ENCODE results near the gene CROCC2.

The CROCC2 gene

DNA sequence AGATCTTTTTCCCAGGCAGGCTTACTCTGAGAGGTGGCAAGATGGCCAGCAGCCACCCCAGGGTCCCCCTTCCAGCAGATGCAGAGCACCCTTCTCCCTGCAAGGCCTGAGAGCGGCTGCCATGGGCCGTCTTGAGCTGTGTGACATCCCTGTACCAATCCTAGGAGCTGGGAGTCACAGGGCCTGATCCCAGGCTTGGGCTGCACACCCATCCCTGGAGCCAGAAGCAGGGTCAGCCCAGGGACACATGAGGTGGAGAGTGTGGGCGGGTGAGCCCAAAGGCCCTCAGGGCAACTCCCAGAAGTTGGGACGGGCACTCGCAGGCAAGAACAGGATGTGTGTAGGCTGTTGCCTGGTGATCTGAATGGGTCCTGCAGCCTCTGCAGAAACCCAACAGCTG, 40.5 kb downstream of the CROCC2 start:
- peak; percentile 46 for DNase-seq

DNA sequence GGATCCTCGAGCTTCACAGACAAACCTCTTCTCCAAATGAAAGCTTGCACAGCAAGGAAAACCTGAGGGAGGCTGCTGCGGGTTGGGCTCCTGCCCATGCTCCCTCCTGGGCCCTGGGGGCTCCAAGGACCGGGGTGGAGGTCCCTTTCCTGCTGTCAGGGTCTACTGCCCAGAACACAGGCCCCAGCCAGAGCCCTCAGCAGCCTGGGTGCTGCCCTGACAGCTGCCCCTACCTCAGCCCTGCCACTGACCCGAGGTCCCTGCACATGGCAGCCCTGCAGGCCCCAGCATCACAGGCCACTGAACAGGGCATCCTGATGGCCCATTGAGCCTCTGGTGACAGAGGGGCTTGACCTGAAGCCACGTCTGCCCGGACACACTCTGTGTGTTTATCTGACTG, 41.0 kb downstream of the CROCC2 start:
- DNase-seq, result no peak

DNA sequence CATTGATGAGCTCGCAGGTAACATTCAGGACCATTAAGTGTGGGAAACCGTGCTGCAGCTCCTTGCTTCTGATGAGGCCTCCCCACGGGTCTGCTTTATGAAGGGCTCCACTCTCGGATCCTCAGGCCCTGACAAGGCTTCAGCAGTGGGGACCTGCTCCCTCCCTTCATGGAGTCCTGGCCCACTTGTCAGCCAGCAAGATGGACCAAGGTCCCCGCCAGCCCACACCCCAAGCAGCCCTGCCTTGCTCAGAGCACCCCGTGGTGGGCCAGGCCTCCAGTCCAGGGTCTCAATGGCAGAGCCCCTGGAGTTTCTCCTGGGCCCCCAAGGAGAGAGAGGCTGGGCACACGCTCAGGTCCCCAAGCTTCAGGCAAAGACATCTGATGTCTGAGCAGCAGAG, 41.5 kb downstream of the CROCC2 start:
- DNase-seq, result peak; percentile 54

DNA sequence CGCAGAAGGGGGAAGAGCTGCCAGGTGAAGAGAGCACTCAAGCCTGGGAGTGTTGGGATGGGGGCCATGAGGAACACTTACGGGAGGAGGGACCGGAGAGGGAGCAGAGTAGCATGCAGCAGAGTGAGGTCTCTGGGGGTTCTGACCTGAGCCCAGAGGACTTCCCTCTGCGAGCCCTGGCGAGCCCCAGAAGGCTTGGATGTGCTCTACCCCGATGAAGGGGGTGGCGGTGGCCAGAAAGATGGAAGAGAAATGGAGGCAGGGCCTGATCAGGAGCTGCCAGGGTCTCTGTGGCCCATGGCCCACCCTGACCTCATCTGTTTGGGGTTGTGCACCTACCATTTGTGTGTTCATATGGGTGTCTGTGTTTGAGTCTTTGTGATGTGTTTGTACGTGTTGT, 42.0 kb downstream of the CROCC2 start:
- DNase-seq, result peak; percentile 57

DNA sequence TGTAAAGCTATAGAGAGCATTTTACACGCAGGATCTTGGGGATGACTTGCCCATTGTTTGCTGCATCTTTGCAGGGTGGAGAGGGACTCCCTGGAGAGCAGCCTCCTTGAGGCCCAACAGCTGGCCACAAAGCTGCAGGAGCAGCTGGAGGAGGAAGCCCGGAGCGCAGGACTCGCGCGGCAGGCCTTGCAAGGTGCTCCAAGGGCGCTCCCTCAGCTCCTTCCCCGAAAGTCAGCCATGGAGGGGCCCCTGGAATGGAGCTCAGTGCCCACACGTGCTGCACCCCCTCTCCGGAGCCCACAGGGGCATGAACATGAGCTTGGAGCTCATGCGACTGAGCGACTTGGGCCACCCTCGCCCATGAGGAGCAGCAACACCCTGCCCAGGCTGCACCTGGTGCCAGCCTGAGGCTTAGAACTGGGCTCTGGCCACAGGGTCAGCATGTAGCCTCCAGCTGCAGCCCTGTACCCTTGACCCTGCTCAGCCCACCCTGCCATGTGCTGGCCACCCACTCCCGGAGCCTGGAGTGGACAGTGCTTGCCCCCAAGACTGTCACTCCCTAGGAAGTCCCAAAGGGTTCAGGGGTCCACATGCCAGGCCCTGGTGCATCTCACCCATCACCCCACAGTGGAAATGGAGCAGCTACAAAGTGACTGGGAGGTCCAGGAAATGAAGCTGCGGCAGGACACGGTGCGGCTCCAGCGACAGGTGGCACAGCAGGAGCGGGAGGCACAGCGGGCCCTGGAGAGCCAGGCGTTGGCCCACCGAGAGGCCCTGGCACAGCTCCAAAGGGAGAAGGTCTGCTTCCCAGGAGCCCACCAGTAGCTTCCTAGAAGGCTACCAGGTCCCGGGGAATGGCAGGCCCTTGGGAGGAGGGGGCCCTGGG, 43.0 kb downstream of the CROCC2 start:
- peak; percentile 49 for DNase-seq

DNA sequence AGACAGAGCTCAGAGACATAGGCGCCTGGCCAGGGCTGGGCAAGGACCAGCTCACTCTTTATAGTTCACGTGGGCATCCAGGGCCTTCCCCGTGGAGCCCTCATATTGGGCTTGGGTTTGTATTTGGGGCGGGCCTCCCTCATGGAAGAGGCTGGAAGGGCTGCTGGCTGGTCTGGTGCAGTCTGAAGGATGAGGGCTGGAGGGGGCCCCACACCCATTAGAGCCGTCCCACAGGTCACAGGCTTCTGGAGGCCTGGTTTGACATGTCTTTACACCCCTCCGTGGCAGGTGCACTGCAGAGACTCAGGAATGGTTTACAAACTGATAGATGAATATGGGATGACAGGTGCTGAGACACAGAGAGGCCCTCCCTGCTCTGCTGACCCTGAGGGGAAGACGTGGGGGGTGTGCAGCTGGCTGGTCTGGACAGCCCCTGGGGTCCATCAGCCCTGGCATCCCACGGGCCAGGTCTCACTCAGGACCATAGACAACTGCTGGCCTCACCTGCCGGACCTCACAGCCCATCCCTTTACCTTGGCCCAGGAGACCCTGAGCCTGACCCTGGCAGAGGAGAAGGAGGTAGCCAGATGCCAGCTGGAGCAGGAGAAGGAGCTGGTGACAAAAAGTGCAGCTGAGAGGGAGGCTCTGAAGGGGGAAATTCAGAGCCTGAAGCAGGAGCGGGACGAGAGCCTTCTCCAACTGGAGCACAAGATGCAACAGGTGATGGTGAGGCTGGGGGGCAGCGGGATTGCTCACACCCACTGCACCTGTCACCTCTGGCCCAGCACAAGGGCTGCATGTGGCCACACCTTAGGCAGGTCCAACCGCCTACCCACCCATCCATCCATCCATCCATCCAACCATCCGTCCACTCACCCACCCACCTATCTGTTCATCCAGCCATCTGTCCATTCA, 43.9 kb downstream of the CROCC2 start:
- peak; percentile 55 for DNase-seq

DNA sequence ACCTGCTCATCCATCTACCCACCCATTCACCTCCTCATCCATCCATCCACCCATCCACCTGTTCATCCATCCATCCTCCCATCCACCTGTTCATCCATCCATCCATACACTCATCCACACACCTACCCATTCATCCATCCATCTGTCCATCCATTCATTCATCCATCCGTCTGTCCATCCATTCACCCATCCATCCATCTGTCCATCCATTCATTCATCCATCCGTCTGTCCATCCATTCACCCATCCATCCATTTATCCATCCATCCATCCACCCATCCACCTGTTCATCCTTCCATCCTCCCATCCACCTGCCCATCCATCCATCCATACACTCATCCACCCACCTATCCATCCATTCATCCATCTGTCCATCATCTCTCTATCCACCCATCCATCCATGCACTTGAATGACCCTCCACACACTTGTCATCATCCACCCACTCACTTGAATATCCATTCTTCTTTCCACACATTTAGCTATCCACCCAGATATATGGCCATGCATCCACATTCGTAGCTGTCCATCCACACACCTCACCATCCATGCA, 45.0 kb downstream of the CROCC2 start:
- no peak for DNase-seq

DNA sequence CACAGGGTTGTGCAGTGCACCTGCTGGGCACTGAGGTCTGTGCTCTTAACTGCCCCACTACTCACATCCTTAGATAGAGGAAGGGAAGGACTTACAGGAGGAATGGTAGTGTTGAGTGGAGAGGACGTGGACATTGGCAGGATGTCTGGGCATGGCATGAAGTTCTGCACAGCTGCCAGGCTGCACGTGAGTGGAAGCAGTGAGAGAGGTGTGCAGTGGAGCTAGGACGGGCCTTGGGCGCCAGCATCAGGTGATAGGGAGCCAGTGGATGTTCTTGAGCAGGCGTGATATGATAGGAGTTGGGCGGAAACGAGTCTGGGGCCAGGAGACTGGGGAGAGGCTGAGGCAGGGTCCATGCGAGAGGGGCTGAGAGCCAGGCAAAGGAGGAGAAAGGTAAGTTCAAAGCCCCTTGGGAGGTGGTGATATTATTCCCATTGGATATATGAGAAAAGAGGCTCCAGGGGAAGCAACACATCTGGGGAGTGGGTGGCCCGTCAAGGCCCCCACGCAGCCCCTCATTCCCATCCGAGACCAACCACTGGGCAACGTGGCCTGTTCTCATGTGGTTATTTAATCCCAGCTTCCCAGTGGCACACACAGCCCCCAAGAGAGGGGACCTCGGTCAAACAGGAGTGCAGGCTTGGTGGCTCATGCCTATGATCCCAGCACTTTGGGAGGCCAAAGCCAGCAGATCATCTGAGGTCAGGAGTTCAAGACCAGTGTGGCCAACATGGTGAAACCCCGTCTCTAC, 46.5 kb downstream of the CROCC2 start:
- DNase-seq, result peak; percentile 34

DNA sequence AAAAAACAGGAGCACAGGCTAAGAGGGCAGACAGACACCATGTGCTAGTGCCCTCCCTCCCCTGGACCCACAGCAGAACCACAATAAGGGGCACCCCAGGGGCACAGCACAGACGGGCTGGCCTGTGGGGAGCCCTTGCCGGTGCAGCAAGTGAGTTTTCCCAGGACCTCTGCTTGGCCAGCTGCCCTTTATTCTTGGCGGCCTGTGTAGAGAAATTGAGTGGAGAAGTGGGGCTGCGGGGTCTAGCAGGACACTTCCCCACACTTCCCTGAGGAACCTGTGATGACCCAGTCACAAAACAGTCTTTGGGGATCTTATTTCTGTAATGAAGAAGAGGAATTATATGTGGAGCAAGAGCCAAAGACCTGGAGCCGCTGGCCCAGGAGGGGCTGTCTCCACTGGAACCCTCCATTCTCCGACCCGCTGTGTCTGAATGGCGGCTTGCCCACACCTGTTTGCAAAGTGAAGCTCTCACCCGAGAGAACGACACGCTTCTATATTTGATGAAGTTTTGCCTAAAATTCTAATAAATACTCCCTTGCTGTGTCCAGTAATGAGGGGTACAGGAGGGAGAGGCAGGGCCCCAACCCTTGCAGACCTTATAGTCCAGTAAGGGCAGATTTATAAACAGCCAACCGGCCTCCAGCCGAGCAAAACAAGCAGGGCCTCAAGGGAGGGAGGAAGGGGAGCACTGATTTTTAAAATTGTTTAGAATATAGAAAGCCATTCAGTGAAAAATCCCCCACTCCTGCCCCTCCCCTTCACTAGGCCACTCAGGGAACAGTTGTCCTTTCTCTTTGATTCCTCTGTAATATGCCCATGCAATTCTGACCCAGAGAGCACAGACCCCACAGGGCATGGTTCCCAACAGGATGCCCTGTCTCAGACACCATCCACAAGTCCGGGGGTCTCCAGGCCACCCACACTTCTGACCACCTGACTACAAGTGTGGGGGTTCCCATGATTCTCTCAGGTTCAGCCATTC, 47.6 kb downstream of the CROCC2 start:
- DNase-seq, result peak; percentile 46

DNA sequence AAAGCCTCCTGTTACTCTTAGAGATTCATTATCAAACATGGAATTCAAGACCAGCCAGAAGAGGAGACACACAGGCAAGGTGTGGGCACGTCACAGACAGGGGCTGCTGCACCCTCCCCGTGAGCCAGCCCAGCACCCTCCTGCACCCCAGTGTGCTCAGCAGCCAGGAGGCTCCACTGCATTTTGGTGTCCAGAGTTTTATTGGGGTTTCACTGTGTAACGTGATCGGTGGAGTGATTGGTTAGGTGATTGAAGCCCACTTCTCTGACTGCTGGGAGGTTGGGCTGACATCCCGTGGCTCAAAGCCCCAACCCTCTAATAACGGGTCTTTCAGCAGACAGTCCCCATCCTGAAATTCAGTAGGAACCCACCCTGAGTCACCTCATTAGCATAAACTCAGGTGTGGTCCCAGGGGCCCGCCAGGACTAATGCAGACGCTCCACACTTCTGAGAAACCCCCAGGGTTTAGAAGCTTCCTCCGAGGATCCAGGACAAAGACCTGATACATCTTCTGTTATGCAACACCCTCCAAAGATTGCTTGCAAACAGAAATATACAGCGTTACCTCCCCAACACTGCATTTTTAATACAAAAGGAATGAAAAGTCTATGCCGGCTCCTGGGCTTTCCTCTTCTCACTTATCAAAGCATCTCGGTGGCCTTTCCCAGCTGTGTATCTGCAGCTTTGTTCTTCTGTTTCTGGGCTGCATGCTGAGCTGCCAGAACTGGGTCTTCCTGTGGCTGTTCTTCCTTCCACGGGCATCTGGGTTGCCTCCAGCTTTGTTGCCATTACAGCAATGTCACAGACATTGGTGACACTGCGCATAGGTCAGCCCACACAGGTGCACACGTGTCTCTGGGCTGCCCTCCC, 48.5 kb downstream of the CROCC2 start:
- DNase-seq, result peak; percentile 43

DNA sequence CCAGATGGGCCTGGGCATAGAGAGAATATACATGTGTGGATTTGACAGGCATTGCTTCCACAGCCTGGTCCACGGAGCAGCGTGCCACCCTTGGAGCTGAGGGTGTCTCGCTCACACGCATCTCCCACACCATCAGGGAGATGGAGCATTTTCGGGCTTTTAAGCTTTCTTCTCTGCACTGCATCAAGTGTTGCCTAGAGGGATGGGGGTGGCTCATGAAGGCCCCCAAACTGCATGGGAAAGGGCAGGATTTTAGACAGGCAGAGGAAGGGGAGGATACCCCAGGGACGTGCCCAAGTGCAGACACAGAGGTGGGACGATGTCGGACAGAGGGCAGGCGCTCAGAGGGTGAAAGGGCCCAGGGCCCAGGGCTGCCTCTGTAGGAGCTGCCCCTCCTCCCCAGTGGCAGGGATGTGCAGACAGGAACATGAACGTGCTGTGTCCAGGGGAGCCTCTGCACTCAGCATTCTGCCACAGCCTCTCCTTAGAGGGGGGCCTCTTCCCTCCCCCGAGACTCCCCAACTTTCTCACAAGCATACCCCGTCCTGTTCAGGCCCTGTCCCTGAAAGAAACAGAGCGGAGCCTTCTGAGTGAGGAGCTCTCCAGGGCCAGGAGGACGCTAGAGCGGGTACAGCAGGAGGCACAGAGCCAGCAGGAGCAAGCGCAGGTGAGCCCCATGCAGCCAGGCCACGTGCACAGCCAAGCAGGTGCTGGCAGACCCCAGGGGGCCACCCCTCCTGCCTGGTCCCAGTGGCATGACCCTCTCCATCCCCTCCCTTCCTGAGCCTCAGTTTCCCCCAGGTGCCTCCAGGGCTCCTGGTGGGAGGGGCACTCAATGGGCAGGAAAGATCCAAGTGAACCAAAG, 49.4 kb downstream of the CROCC2 start:
- no peak for DNase-seq

DNA sequence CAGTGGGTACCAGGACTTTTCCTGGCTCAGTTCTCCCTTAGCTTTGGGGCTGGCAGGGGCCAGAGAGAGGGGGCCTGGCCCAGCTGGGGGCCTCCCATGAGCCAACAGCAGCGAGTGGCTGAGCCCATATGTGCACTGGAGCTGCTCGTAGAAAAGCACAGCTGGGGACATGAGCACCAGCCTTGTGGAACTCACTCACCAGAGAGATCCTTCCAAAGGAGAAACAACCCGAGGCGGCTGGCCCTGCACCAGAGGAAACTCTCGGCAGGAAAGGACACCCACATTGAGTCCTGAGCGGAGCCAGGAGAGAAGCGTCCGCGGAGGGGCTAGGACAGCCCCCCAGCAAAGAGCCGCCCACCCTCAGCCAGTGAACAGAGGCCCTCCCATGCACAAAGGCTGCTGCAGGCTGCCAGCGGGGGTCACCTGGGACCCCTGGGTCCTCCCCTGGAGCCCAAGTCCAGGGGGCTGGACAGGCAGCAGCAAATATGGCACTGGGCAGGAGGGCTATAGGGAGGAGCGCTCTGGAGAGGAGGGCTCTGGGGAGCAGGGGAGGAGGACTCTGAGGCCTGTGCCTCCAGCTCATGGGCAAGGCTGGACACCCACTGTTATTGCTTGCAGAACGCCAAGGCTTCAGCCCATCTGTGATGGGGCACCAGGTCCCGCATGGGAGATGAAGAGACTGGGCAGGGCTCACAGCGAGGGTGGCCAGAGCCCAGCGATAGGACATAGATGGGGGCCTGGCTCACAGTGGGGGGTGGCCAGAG, 50.2 kb downstream of the CROCC2 start:
- no peak for DNase-seq

DNA sequence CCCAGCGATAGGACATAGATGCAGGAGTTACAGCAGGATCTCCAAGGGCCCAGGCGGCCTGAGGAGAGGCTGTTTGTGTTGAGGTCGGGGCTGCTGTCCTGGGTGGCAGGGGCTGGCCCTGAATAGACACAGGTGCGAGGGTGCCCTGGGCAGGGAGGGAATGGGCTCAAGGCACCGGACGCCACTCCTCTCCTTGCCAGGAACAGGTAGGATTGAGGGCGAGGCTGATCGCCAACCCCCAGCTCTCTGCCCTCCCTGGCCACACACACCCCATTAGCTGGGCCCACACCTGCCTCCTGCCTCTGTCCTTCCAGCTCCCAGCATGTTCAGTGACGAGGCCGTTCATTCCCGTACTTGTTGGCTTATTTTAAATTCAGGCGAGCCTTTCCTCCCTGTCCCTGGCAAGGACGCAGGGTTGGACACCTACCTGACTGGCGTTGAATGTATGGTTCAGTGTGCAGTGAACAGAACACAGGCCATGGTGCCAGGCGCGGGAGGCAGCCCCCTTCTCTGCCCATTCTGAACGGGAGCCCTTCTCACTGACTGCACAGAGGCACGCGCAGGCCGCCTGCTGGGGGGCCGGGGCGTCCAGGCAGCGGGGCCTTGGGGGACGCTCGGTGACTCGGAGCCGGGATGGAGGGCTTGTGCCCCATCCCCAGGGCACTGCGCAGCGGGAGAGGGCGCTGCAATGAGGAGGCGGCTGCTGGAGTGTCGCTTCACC, 51.0 kb downstream of the CROCC2 start:
- no peak for DNase-seq

DNA sequence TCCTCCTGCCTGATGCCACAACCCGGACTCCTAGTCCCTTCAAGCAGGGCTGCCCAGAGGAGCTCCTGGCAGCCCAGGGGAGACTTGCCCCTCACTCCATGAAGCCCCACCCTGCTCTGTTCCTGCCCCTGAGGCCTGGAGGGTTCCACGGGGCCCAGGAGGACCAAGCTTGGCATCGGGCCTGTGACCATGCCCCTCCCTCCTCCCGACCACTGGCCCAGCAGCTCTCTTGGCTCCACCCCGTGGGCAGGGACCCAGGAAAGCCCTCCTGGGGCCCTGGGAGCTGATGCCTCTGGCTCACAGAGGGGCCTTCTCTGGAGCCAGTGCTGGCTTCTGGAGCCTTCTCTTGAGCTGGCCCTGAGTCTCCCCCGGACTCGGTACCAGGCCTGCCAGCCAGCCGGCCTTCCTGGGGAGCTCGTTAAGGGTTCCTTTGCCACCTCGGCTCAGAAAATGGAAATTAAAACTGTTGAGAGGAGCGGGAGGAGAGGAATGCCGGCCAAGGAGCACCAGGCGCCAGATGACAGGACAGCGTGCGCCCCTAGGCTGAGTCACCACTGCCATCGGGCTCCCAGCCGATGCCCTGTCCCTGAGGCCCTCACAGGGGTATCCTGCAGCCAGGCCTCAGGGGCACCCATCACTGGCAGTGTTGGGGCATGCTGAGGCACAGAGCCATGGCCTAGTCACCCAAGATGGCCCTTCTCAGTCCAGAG, 51.7 kb downstream of the CROCC2 start:
- no peak for DNase-seq

DNA sequence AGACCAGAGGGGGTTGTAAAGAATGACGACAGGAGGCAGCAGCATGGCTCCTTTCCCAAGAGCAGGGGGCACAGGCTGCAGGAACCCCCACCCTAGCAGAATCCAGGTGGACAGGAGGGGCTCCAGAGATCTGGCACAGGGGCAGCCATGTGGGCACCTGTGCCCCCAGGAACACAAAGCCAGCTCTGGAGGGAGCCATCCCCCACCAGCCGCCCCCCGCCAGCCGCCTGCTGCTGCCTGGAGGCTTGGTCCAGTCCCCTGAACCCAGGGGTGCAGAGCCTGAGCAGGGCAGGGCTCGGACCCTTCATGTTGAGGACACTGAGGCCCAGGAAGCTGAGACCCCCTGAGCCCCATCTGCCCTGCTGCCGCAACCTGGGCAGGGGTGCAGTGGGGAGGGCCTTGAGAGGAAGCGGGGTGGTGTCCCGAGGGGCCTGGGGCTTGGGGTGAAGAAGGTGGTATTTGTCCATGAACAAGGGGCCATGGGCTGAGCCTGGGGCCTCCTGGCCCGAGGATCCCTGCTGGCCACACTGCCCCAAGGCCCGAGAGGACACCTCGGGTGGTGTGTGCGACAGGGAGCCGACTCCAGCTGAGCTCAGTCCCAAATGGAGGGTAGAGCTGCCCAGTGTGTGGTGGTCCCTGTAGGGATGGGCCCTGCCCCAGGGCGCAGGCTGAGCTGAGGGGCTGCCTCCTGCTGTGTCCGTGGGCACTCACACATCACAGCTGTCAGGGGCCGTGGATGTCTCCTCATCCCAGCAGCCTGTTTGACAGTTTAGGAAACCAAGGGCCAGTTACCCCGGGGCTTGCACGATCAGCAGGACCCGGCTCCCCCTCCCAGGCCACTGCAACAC, 52.5 kb downstream of the CROCC2 start:
- no peak for DNase-seq

DNA sequence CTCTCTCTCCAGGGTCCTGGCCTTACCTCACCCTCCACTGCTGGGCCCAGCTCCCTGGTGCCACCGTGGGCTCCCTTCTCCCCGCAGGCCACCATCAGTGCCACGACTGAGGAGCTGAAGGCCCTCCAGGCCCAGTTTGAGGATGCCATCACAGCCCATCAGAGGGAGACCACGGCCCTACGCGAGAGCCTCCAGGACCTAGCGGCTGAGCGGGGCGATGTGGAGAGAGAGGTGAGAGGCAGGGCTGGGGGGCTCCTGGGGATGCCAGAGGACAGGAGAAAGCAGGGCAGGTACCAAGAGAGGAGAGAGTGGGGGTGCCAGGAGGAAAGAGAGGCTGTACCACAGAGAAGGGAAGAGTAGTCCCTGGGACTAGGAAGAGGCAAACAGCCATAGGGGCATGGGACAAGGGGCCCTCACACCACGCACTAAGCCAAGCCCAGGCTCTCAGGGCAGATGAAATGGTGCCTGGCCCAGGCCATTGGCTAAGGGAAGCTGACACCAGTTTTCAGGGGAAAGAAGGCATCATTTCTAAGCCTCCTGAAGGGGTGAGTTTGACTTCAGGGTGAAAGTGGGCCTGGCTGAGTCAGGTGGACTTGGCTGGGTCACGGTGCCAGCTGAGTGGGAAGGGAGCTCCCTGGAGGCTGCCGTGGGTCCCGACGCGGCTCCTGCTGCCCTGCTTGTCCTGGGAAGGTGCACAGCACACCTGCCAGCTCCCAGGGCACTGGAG, 53.2 kb downstream of the CROCC2 start:
- no peak for DNase-seq
